Gastrocnemius medialis (tissue), 4 donors: ENCODE measurements around the gene NTN3.

Experiments
- POLR2A ChIP-seq, 2 donors: fragments of 450-650 bp; IDR thresholded peaks; one replicate each; pipeline ENCODE4 v1.6.1; 2017; ENCODE audit warnings: antibody characterized with exemption in 2 of 2, mild to moderate bottlenecking in 2 of 2, moderate library complexity in 2 of 2
- TF ChIP-seq, protein P1 (sequence below), 5 experiments: fragments of 450-650 bp in 3 of 5; fragments of 200-600 bp in 2 of 5; sonication (generic) in 2 of 5; IDR thresholded peaks in 4 of 5; conservative IDR thresholded peaks in 1 of 5; 1 replicate in 4 of 5; 2 replicates in 1 of 5; pipeline ENCODE4 v1.5.1; 2016 to 2019; ENCODE audit warnings: antibody characterized with exemption in 5 of 5, mild to moderate bottlenecking in 3 of 5, moderate library complexity in 3 of 5

DNA sequence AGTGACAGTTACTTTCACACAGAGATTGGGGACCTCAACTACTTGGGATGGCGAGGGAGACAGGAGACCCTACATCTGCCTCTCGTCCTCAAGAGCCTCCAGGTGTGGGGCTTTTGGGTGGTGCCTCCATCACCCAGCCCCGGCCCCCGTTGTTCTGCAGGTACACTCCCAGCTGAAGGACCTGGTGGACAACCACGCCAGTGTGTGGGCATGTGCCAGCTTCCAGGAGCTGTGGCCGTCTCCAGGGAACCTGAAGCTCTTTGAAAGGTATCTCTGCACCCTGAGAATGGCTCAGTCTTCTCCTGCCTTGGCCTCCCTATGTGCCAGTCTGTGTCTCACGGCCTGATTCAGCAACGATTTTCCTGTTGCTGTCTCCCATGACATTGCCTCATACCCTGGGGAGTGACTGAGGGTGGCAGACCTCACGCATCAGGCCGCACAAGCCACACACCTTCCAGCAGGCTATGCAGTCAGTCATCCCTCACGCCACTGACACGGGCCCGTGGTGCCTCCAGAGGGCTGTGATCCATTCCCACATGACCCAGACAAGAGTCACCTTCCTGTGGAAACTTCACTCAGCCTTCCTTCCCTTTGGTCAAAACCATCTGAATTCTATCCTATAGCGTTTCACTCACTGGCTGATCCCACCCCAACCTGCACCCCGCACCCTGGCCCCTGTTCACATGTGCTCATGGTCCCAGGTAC is 38.1 kb upstream of the NTN3 start:
- TF ChIP-seq, protein P1, sequence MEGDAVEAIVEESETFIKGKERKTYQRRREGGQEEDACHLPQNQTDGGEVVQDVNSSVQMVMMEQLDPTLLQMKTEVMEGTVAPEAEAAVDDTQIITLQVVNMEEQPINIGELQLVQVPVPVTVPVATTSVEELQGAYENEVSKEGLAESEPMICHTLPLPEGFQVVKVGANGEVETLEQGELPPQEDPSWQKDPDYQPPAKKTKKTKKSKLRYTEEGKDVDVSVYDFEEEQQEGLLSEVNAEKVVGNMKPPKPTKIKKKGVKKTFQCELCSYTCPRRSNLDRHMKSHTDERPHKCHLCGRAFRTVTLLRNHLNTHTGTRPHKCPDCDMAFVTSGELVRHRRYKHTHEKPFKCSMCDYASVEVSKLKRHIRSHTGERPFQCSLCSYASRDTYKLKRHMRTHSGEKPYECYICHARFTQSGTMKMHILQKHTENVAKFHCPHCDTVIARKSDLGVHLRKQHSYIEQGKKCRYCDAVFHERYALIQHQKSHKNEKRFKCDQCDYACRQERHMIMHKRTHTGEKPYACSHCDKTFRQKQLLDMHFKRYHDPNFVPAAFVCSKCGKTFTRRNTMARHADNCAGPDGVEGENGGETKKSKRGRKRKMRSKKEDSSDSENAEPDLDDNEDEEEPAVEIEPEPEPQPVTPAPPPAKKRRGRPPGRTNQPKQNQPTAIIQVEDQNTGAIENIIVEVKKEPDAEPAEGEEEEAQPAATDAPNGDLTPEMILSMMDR (IDR thresholded peaks at IDR 0.05 in 4 of 5, conservative IDR thresholded peaks at IDR 0.05 in 1 of 5), result no peak
- TF ChIP-seq POLR2A (IDR thresholded peaks at IDR 0.05), result no peak
